ENCODE measurements around the gene SLC66A3. TPM values are rescaled to one million over a fixed set of nuclear protein-coding genes. Genes with fewer than 3 reads are reported as not detected.
"Not testable (repeated sequence)": the region's sequence is repeated elsewhere in the genome, so short reads cannot be mapped to it uniquely, and the experiment has no call there.

Gene SLC66A3
- total RNA-seq, 5 donors from 2014 or later (not counting 1 experiment from before 2014, with no cell fraction given), result 10.7 to 32.0 (median 21.2) TPM

DNA sequence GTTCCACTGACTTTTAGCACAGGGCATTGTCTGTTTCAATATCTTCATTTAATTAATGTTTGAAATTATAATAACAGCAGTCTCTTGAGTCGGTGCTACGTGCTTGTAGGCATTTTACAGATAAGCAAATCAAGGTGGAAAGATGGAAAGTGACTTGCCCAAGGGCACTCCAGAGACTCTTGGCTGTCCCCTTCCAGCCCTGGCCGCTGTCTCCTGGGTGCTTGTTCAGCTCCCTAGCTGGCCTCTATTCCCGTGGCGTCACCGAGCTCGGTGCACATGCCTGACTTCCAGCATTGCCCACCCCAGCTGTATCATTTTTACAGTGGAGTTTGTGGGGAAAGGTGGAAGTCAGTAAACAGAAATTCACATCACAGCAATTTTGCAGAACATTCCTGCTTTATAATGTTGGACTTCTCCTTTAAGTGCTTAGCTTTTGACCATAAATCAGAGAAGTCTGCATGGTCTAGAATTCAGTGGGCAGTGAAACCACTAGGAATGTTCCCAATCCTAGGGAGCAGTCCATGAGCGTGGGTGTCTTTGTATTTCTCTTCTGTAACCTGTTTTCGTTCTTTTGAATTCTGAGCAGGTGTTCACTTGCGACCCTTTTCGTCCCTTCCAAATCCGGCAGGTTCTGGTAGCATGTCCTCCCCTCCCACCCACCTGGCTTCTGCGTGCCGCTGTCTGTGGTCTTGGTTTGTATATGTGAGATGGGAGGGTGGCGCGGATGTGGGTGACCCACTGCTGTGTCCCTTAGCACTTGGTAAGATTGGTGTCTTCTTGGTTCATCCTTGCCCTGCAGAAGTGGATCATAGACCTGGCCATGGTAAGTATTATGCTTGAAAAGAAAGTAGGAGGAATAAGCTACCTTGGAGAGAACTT, 8.4 kb downstream of the SLC66A3 start:
- 100% methylated on average over 3 of the region's 16 CpGs for WGBS (ENCODE audit: insufficient coverage)
- Histone ChIP-seq H3K27me3 (replicated peaks in 1 of 2; ENCODE audit: control insufficient read depth in 2 of 2, extremely low read depth in 1 of 2, insufficient read depth in 2 of 2, low read length in 1 of 2) (no peaks in the 10 kb centered on the region), H3K4me3 (ENCODE audit: control insufficient read depth in 1 of 2, extremely low read depth in 1 of 2, low read length in 1 of 2) (no peak overlapping the region), H3K36me3 (ENCODE audit: control insufficient read depth in 2 of 2, extremely low read depth in 1 of 2, insufficient read depth in 1 of 2, low read length in 1 of 2) (peaks cover 2 to 7% of the 10 kb centered on the region in 2 donors), H3K9me3 (no peaks in the 10 kb centered on the region), H3K4me1 (ENCODE audit: control insufficient read depth in 1 of 2, extremely low read depth in 1 of 2, insufficient read depth in 2 of 2, low read length in 2 of 2) (peaks cover 0 to 15% of the 10 kb centered on the region in 2 experiments), H3K27ac (ENCODE audit: low read length) (no peak overlapping the region)
- ATAC-seq (replicated peaks in 1 of 4) (no peak), DNase-seq (no peak)
- Mint-ChIP-seq H3K27ac (no peak overlapping the region), H3K4me1 (peaks cover 12 to 23% (median 18%) of the 10 kb centered on the region in 3 donors), H3K4me3 (no peak overlapping the region), H3K27me3 (no peaks in the 10 kb centered on the region), H3K36me3 (peaks cover 10% of the 10 kb centered on the region), H3K9me3 (no peaks in the 10 kb centered on the region)
- CTCF ChIA-PET, result interaction anchor here in 1 of 2 donors (0.6 kb wide), 1 partner anchor 8 kb away, joined by 3 read pairs; the partner anchor contains the start of gene SLC66A3
- POLR2A ChIA-PET, result no interaction called here

DNA sequence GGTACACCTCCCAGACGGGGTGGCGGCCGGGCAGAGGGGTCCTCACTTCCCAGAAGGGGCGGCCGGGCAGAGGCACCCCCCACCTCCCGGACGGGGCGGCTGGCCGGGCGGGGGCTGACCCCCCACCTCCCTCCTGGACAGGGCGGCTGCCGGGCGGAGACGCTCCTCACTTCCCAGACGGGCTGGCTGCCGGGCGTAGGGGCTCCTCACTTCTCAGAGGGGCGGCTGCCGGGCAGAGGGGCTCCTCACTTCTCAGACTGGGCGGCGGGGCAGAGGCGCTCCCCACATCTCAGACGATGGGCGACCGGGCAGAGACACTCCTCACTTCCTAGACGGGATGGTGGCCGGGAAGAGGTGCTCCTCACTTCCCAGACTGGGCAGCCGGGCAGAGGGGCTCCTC, 9.8 kb downstream of the SLC66A3 start:
- POLR2A ChIA-PET, result not testable (repeated sequence)

DNA sequence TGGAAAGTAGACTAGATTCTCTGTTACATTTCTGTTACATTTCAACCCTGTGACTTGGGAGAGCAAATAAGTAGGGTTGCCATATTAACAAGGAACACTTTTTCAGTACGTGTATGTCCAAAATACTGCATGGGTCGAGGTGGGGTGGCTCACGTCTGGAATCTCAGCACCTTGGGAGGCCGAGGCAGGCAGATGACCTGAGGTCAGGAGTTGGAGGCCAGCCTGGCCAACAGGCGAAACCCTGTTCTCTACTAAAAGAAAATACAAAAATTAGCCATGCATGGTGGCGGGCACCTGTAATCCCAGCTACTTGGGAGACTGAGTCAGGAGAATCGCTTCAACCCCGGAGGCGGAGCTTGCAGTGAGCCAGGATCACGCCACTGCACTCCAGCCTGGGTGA, 11.2 kb downstream of the SLC66A3 start:
- ChIA-PET CTCF (interaction anchor here in 1 of 2 donors (0.6 kb wide), 1 partner anchor 11 kb away, joined by 3 read pairs; no protein-coding TSS in a partner anchor), POLR2A (no interaction called here)
- no peak for DNase-seq
- Histone ChIP-seq H3K36me3 (ENCODE audit: control insufficient read depth in 2 of 2, extremely low read depth in 1 of 2, insufficient read depth in 1 of 2, low read length in 1 of 2) (peaks cover 0 to 7% of the 10 kb centered on the region in 2 donors), H3K4me1 (ENCODE audit: control insufficient read depth in 1 of 2, extremely low read depth in 1 of 2, insufficient read depth in 2 of 2, low read length in 2 of 2) (peaks cover 0 to 3% of the 10 kb centered on the region in 2 experiments), H3K27me3 (replicated peaks in 1 of 2; ENCODE audit: control insufficient read depth in 2 of 2, extremely low read depth in 1 of 2, insufficient read depth in 2 of 2, low read length in 1 of 2) (no peaks in the 10 kb centered on the region), H3K27ac (ENCODE audit: low read length) (no peak overlapping the region), H3K4me3 (ENCODE audit: control insufficient read depth in 1 of 2, extremely low read depth in 1 of 2, low read length in 1 of 2) (no peak overlapping the region), H3K9me3 (no peaks in the 10 kb centered on the region)
- no peak for ATAC-seq (replicated peaks in 1 of 4)
- no peak overlapping the region for H3K4me3 Mint-ChIP-seq
- H3K27me3 Mint-ChIP-seq, result no peaks in the 10 kb centered on the region
- no peaks in the 10 kb centered on the region for H3K9me3 Mint-ChIP-seq
- H3K27ac Mint-ChIP-seq, result no peak overlapping the region
- peaks cover 1 to 4% (median 4%) of the 10 kb centered on the region in 3 donors for H3K4me1 Mint-ChIP-seq
- whole genome bisulfite sequencing (ENCODE audit: insufficient coverage), result 97% methylated on average over 6 of the region's 10 CpGs
- H3K36me3 Mint-ChIP-seq, result peaks cover 20% of the 10 kb centered on the region

More for the DNA sequence above, 9.8 kb downstream of the SLC66A3 start:
- H3K27ac Mint-ChIP-seq; DNase-seq; ATAC-seq (replicated peaks in 1 of 4); H3K36me3 ChIP-seq (ENCODE audit: control insufficient read depth in 2 of 2, extremely low read depth in 1 of 2, insufficient read depth in 1 of 2, low read length in 1 of 2); CTCF ChIA-PET; H3K27ac ChIP-seq (ENCODE audit: low read length); H3K4me3 Mint-ChIP-seq; H3K4me3 ChIP-seq (ENCODE audit: control insufficient read depth in 1 of 2, extremely low read depth in 1 of 2, low read length in 1 of 2); H3K27me3 ChIP-seq (replicated peaks in 1 of 2; ENCODE audit: control insufficient read depth in 2 of 2, extremely low read depth in 1 of 2, insufficient read depth in 2 of 2, low read length in 1 of 2); H3K27me3 Mint-ChIP-seq; H3K9me3 Mint-ChIP-seq; H3K9me3 ChIP-seq: not testable (repeated sequence)
- WGBS (ENCODE audit: insufficient coverage), result 93% methylated on average over 10 of the region's 28 CpGs
- Mint-ChIP-seq H3K36me3 (peaks cover 19% of the 10 kb centered on the region), H3K4me1 (peaks cover 15 to 17% (median 16%) of the 10 kb centered on the region in 3 donors)
- H3K4me1 ChIP-seq (ENCODE audit: control insufficient read depth in 1 of 2, extremely low read depth in 1 of 2, insufficient read depth in 2 of 2, low read length in 2 of 2), result peaks cover 0 to 15% of the 10 kb centered on the region in 2 experiments

DNA sequence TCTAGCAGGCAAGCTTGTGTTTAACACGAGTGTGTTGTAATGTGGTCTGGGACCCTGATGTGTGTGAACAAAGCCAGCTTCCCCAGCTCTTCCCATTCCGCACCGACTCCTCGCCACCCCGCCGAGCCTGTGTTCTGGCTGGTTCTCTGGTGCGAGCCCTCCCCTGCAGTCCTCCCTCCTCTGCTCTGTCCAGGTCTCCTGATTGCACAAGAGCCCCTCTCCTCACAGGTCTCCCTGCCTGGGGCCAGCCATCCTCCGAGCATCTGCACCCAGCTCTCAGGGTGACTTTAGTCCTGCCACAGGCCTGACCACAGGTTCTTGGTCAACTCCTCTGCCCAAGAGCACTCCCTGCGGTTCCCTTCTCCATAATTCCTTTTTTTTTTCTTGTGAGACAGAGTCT, 13.2 kb downstream of the SLC66A3 start:
- no peak for DNase-seq
- Histone ChIP-seq H3K36me3 (ENCODE audit: control insufficient read depth in 2 of 2, extremely low read depth in 1 of 2, insufficient read depth in 1 of 2, low read length in 1 of 2) (peaks cover 0 to 3% of the 10 kb centered on the region in 2 donors), H3K9me3 (no peaks in the 10 kb centered on the region), H3K4me3 (ENCODE audit: control insufficient read depth in 1 of 2, extremely low read depth in 1 of 2, low read length in 1 of 2) (no peak overlapping the region), H3K27me3 (replicated peaks in 1 of 2; ENCODE audit: control insufficient read depth in 2 of 2, extremely low read depth in 1 of 2, insufficient read depth in 2 of 2, low read length in 1 of 2) (no peaks in the 10 kb centered on the region), H3K4me1 (ENCODE audit: control insufficient read depth in 1 of 2, extremely low read depth in 1 of 2, insufficient read depth in 2 of 2, low read length in 2 of 2) (no peaks in the 10 kb centered on the region), H3K27ac (ENCODE audit: low read length) (no peak overlapping the region)
- WGBS (ENCODE audit: insufficient coverage), result 96% methylated on average over 8 of the region's 9 CpGs
- peaks cover 20% of the 10 kb centered on the region for H3K36me3 Mint-ChIP-seq
- H3K4me3 Mint-ChIP-seq, result no peak overlapping the region
- H3K27ac Mint-ChIP-seq, result no peak overlapping the region
- H3K27me3 Mint-ChIP-seq, result no peaks in the 10 kb centered on the region
- ChIA-PET POLR2A (no interaction called here), CTCF (interaction anchor here (0.5 to 1.0 kb wide), 3 partner anchors 15 to 140 kb away, joined by 3 to 4 read pairs (median 3); no protein-coding TSS in a partner anchor)
- H3K9me3 Mint-ChIP-seq, result no peaks in the 10 kb centered on the region
- H3K4me1 Mint-ChIP-seq, result peaks cover 0 to 4% (median 0%) of the 10 kb centered on the region in 3 donors
- no peak for ATAC-seq (replicated peaks in 1 of 4)

DNA sequence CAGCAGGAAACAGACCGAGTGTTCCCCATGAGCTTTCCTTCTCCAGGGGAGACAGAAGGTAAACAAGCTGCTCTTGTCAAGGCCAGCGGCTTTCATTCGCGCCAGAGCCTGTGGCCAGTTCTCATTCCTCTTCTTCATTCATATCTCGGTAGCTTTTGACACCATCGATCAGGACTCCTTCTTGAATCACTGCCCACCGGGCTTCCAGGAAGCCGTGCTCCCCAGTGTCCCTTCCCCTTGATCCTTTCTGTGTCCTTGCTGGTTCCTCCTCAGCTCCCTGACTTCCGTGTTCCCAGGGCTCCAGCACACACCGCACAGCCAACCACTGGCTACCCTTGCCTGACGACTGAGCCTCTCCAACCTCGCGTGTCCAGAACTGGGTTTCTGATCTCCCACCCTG, 14.1 kb downstream of the SLC66A3 start:
- no peak overlapping the region for H3K4me3 ChIP-seq (ENCODE audit: control insufficient read depth in 1 of 2, extremely low read depth in 1 of 2, low read length in 1 of 2)
- no peaks in the 10 kb centered on the region for H3K4me1 ChIP-seq (ENCODE audit: control insufficient read depth in 1 of 2, extremely low read depth in 1 of 2, insufficient read depth in 2 of 2, low read length in 2 of 2)
- 95% methylated on average over 13 of the region's 13 CpGs for WGBS (ENCODE audit: insufficient coverage)
- H3K36me3 Mint-ChIP-seq, result peaks cover 13% of the 10 kb centered on the region
- H3K4me1 Mint-ChIP-seq, result peaks cover 0 to 4% (median 0%) of the 10 kb centered on the region in 3 donors
- no peaks in the 10 kb centered on the region for H3K27me3 Mint-ChIP-seq
- no peaks in the 10 kb centered on the region for H3K9me3 Mint-ChIP-seq
- H3K36me3 ChIP-seq (ENCODE audit: control insufficient read depth in 2 of 2, extremely low read depth in 1 of 2, insufficient read depth in 1 of 2, low read length in 1 of 2), result no peaks in the 10 kb centered on the region
- CTCF ChIA-PET, result no interaction called here
- DNase-seq (no peak), ATAC-seq (replicated peaks in 1 of 4) (no peak)
- no peak overlapping the region for H3K4me3 Mint-ChIP-seq
- no peak overlapping the region for H3K27ac Mint-ChIP-seq
- H3K9me3 ChIP-seq, result no peaks in the 10 kb centered on the region
- no peaks in the 10 kb centered on the region for H3K27me3 ChIP-seq (replicated peaks in 1 of 2; ENCODE audit: control insufficient read depth in 2 of 2, extremely low read depth in 1 of 2, insufficient read depth in 2 of 2, low read length in 1 of 2)
- no peak overlapping the region for H3K27ac ChIP-seq (ENCODE audit: low read length)
- POLR2A ChIA-PET, result no interaction called here

DNA sequence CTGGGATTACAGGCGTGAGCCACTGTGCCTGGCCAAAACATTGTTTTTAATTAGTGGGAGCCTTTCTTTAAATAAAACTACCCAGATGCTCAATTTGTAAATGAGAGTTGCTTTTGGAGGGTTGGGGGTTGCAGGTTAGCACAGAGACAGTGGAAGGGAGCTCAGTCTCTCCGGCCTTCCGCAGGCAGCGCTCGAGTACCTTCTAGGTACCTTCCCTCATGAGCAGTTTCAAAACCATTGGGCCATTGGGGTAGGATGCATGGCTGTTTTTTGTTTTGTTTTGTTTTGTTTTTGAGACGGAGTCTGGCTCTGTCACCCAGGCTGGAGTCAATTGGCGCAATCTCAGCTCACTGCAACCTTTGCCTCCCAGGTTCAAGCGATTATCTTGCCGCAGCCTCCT, 19.0 kb downstream of the SLC66A3 start:
- Mint-ChIP-seq H3K27ac (no peak overlapping the region), H3K4me1 (peaks cover 12 to 14% (median 12%) of the 10 kb centered on the region in 3 donors), H3K27me3 (no peaks in the 10 kb centered on the region), H3K4me3 (no peak overlapping the region), H3K36me3 (peaks cover 20% of the 10 kb centered on the region), H3K9me3 (no peaks in the 10 kb centered on the region)
- Histone ChIP-seq H3K4me3 (ENCODE audit: control insufficient read depth in 1 of 2, extremely low read depth in 1 of 2, low read length in 1 of 2) (no peak overlapping the region), H3K36me3 (ENCODE audit: control insufficient read depth in 2 of 2, extremely low read depth in 1 of 2, insufficient read depth in 1 of 2, low read length in 1 of 2) (peaks cover 0 to 2% of the 10 kb centered on the region in 2 donors), H3K27me3 (replicated peaks in 1 of 2; ENCODE audit: control insufficient read depth in 2 of 2, extremely low read depth in 1 of 2, insufficient read depth in 2 of 2, low read length in 1 of 2) (no peaks in the 10 kb centered on the region), H3K9me3 (no peaks in the 10 kb centered on the region), H3K27ac (ENCODE audit: low read length) (no peak overlapping the region), H3K4me1 (ENCODE audit: control insufficient read depth in 1 of 2, extremely low read depth in 1 of 2, insufficient read depth in 2 of 2, low read length in 2 of 2) (peaks cover 4 to 5% of the 10 kb centered on the region in 2 experiments)
- WGBS (ENCODE audit: insufficient coverage), result 98% methylated on average over 8 of the region's 9 CpGs
- CTCF ChIA-PET, result no interaction called here
- POLR2A ChIA-PET, result no interaction called here
- DNase-seq, result no peak
- ATAC-seq (replicated peaks in 1 of 4), result no peak

Data from T-cell (primary cell).